A549 treated with RU486 at 1 μM for 4 hours (cell line): ENCODE results near the gene HLTF. TPM values are rescaled to one million over a fixed set of nuclear protein-coding genes. Genes with fewer than 3 reads are reported as not detected.

Experiments used
- total RNA-seq: library from RNA; stranded (reverse); fragments of 200-300 nt; extraction: Qiagen RNA extraction; gene quantifications from 5 replicates; pipeline ENCODE4 v1.2.3, GENCODE V29; 2022; ENCODE audit warnings: low read depth

HLTF gene, protein sequence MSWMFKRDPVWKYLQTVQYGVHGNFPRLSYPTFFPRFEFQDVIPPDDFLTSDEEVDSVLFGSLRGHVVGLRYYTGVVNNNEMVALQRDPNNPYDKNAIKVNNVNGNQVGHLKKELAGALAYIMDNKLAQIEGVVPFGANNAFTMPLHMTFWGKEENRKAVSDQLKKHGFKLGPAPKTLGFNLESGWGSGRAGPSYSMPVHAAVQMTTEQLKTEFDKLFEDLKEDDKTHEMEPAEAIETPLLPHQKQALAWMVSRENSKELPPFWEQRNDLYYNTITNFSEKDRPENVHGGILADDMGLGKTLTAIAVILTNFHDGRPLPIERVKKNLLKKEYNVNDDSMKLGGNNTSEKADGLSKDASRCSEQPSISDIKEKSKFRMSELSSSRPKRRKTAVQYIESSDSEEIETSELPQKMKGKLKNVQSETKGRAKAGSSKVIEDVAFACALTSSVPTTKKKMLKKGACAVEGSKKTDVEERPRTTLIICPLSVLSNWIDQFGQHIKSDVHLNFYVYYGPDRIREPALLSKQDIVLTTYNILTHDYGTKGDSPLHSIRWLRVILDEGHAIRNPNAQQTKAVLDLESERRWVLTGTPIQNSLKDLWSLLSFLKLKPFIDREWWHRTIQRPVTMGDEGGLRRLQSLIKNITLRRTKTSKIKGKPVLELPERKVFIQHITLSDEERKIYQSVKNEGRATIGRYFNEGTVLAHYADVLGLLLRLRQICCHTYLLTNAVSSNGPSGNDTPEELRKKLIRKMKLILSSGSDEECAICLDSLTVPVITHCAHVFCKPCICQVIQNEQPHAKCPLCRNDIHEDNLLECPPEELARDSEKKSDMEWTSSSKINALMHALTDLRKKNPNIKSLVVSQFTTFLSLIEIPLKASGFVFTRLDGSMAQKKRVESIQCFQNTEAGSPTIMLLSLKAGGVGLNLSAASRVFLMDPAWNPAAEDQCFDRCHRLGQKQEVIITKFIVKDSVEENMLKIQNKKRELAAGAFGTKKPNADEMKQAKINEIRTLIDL
- total RNA-seq: 7.0 to 21.3 TPM (median 18.0 TPM) in 5 replicates

DNA sequence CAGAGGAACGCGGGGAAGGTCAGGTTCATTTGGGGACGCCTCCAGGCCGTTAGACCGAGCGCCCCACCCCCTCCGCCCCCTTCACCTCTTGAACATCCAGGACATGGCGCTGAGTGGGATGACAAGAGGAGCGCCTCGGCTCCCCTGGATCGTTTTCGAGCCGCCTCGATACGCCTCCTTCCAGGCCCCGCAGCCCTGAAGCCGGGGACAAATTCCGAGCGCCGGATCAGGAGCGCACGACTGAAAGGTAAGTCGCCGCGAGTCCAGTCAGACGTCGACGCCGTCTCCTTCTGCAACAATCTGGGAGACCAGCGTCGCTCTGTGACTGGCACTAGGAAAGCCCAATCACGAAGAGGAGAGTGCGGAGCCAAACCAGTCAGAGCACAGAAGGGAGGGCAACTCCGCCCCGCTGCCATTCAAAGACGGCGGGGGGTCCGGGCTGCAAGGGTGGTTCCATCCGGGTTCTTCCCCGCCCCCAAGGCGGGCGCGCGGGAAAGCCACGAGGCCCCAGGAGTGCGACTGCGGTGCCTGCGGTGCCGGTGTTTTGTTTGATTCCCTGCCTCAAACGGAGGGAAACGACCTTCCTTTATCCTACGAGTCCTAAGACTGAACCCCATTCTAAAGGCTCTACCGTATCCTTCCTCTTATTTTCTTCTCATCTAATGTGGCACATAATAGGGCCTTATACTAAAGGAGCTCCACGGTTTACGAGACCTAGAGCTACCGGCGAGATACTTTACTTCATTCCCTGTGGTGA lies at the start of gene HLTF:
TSS of gene HLTF (minus strand) at position 302 of the 757 bp plus-strand sequence. CDS start at position 105, 197 bp downstream.

GRCh38 chr3:149129326-149130205 lies 43.2 kb upstream of the HLTF start, which contains the start of gene HPS3:
Gene HPS3, plus strand, starts transcription at chr3:149129638. Its CDS starts 86 bp downstream, at chr3:149129724.

DNA sequence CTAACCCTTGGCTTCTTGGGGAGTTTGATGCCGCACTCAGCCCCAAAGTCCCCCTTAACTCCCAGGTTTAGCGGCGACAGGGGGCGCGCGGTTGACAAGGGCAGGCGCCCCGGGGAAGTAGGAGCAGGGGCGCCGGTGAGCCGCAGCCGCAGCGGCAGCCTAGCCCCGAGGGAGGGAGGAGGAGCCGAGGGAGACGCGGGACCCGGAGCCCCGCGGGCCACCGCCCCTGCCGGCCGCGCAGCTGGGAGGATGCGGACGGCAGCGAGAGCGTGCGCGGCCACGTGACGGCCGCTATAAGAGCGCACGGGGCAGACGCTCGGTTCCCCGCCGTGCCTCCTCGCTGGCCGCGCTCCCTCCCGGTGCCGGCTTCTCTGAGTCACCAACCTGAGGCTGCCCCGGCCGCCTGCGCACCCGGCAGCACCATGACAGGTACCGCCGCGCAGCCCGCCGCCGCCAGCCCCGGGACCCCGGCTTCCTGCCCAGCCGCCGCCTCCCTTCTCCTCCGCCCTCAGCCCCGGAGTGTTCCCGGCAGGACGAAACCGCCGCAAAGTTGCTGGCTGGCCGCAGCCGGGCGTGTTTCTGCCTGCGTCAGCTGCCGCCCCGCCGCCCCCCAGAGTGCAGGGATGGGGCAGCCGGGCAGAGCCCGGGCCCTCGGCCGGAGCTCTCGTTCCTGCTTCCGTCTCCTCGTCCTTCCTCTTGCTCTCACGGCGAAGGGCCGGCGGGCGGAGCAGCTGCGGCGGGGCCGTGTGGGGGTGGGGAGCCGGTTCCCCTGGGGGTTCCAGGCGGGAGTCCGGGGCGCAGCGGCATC lies 94.9 kb downstream of the HLTF start, which contains the start of gene GYG1:
TSS of gene GYG1 (plus strand) at position 322 of the 808 bp plus-strand sequence. CDS start at position 423, 101 bp downstream.

Other genes with a start within 250 kb of the HLTF start
- gene CPA3, start 221.2 kb downstream of the HLTF start, total RNA-seq: not detected in 5 replicates
- 27.5 to 38.6 TPM (median 37.0 TPM) in 5 replicates for gene GYG1, start 95.0 kb downstream of the HLTF start, total RNA-seq
- 27.1 to 38.8 TPM (median 35.9 TPM) in 5 replicates for gene HPS3, start 43.1 kb upstream of the HLTF start, total RNA-seq
- gene CP, start 135.3 kb upstream of the HLTF start, total RNA-seq: 4.1 to 7.8 TPM (median 5.3 TPM) in 5 replicates
- 27.6 to 49.8 TPM (median 45.8 TPM) in 5 replicates for gene TM4SF18, start 247.1 kb upstream of the HLTF start, total RNA-seq